ENCODE data around the gene CLIC4.
"Not testable (repeated sequence)": the region's sequence is repeated elsewhere in the genome, so short reads cannot be mapped to it uniquely, and the experiment has no call there.

The CLIC4 gene

DNA sequence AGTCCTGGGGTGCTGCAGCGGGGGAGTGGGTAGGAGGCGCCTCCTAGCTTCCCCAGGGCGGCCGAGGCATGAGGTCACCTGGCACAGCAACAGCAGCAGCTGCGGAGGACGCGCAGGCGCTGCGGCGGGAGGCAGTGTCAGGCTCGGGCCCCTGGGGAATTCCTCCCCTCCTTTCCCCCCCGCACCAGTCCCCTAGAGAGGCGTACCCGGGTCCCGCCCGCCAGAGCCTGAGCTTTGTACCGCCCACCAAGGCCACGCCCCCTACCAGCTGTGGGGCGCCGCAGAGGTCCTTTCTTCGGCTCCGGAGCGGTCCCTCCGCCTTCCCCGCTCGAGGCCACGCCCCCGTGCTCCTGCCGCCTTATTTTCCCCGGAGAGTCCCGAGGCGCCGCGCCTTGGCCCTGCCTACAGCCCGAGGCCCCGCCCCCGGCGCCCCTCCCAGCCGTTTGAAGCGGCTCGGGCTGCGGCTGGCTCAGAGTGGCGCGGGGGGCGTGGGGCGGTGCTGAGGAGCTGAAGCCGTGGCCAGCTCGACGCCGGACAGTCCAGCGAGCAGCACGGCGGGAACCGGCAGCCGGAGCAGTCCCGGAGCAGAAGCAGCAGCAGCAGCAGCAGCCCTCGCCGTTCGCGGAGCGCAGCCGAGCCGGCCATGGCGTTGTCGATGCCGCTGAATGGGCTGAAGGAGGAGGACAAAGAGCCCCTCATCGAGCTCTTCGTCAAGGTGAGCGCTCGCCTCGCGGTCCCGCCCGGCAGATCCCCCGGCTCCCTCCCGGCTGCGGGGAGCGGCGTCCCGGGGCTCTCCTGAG lies at the start of gene CLIC4:
Gene CLIC4, plus strand, starts transcription at position 537 of the 800 bp plus-strand sequence. Its CDS starts 107 bp downstream, at position 644.
- DNase-seq (ENCODE audit: low read depth in 2 of 2) = peak; percentile 99

DNA sequence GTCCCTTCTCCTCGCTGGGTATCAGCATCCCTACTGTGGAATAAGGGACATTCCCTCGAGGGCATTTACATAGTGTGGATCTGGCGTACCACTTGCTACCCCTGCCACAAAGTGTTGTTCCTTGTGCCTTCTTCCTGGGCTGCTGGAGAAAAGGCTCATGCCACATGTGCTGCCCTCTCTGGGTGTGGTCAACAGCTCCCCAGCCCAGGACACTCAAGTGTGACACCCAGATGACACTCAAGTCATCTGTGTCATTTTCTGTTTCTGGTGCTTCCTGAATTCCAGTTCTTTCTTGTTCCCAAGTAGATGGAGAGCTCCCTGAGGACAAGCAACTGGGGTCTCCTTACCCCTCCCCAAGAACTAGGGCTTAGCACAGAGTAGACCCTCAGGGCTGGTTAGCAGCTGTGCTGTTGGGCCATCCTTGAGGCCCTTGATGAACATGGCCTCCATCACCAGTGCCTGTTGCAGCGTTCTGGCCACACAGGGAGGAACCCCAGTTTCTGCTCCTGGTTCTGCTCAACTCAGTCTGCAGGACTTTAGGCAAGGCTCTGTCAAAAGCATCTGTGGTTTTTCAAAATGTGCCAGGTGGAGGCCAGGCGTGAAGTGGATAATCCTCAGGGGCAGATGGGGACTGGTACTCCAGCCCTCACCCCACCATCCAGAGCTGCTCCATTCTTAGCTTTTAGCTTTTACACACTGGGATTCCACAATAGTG lies 49.0 kb upstream of the CLIC4 start:
- DNase-seq (ENCODE audit: low read depth in 2 of 2) = no peak

DNA sequence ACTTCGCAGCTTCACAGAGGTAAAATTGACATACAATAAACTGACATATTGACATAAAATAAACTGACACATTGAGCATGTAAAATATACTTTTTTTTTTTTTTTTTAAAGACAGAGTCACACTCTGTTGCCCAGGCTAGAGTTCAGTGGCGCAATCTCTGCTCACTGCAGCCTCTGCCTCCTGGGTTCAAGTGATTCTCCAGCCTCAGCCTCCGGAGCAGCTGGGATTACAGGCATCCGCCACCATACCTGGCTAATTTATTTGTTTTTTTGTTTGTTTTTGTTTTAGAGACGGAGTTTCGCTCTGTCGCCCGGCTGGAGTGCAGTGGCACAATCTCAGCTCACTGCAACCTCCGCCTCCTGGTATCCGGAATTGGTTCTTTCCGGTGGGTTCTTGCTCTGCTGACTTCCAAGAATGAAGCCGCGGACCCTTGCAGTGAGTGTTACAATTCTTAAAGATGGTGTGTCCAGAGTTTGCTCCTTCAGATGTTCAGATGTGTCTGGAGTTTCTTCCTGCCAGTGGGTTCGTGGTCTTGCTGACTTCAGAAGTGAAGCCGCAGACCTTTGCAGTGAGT lies 48.4 kb upstream of the CLIC4 start:
- no peak for DNase-seq (ENCODE audit: low read depth in 2 of 2)

DNA sequence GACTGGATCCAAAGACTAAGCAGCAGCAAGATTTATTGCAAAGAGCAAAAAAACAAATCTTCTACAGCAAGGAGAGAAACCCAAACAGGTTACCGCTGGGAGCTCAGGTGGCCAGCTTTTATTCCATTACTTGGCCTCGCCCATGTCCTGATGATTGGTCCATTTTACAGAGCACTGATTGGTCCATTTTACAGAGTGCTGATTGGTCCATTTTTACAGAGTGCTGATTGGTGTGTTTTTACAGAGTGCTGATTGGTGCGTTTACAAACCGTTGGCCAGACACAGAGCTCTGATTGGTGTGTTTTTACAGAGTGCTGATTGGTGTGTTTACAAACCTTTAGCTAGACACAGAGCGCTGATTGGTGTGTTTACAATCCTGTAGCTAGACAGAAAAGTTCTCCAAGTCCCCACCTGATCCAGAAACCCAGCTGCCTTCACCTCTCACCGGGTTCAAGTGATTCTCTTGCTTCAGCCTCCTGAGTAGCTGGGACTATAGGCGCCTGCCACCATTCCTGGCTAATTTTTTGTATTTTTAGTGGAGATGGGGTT lies 47.7 kb upstream of the CLIC4 start:
- DNase-seq (ENCODE audit: low read depth in 2 of 2) = not testable (repeated sequence)

DNA sequence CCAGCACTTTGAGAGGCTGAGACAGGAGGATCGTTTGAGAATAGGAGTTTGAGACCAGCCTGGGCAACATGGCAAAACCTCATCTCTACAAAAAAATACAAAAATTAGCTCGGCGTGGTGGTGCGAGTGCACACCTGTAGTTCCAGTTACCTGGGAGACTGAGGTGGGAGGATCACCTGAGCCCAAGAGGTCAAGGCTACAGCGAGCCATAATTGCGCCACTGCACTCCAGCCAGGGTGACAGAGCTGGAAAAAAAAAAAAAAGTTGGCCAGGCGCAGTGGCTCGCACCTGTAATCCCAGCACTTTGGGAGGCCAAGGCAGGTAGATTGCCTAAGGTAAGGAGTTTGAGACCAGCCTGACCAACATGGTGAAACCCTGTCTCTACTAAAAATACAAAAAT lies 46.9 kb upstream of the CLIC4 start:
- DNase-seq (ENCODE audit: low read depth in 2 of 2) = not testable (repeated sequence)

DNA sequence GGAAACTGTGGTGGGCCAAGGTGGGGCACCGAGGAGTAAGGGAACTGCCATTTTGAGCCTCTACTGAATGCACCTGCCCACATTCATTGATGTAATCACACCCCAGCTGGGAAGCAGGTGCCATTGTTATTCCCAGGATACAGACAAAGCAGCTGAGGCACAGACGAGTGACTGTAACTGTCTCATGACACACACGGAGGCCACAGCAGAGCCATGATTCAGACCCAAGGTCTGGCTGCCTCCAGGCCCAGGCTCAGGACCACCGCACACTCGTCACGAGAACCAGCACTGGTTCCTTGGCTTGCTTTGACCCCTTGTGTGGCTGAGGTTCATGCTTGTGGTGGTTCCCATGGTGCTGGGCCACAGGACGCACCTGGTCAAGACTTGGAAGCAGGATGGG lies 45.6 kb upstream of the CLIC4 start:
- DNase-seq (ENCODE audit: low read depth in 2 of 2) = no peak

DNA sequence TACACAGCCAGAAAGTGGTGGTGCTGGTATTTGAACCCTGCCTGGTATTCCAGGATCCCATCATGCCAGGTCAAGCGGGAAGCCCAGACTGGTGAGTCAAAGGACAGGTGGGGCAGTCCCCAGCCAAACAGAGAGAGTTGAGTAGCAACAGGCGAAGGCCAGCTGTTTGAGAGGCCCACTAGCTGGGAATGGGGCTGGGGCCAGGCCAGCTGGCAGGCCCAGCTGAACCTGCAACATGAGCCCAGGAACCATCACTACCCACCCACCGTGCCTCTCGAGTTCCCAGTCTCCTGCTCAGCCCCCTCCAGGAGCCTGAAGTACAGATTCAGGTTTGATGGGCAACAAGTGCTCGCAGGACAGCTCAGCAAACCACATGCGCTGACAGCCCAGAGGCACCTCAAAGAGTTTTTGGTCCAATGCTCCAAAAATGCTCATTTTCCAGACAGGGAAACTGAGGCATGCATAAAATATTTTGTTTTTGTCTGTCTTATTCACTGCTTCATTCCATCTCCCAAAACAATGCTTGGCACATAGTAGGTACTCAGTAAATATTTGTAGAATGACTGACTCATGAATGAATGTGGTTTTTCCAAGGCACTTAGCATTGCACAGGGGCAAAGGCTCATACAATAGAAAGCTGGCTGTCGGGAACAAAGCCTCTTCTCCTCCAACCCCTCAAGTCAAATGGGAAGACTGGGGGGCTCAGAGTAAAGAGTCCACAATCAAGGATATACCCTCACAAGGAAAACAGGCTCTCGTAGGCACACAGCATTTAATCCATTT lies 42.5 kb upstream of the CLIC4 start:
- DNase-seq (ENCODE audit: low read depth in 2 of 2) = no peak

DNA sequence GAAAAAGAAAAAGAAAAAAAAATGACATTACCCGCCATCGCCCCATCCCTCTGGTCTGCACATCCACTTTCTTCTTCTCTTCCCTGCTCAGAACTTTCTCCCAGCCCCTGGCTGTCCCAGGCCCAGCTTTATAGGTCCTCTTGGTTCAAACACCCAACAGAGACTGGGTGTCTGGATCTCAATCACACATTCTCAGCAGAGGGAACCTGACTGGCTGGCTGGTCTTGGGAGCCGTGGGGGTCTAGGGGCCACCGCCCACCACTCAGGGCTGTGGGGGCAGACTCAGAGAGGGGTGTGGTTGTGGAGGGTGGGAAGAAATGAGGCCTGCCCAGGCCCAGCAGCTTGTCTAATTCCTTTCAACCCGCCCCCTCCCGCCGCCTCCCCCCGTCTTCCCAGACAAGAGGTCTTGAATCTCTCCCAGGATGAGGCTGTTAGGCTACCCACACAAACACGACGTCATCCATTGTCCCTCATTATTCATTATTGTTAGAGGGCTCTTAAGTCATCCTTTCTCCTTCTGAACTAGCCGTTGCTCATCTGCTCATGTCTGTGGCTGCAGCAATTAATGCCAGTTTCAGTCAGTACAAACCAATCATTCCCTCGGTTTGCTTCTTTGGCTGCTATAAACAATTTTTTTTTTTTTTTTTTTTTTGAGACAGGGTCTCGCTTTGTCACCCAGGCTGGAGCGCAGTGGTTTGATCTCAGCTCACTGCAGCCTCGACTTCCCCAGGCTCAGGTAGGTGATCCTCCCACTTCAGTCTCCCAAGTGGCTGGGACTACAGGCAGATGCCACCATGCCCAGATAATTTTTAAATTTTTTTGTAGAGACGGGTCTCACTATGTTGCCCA lies 40.6 kb upstream of the CLIC4 start:
- no peak for DNase-seq (ENCODE audit: low read depth in 2 of 2)

DNA sequence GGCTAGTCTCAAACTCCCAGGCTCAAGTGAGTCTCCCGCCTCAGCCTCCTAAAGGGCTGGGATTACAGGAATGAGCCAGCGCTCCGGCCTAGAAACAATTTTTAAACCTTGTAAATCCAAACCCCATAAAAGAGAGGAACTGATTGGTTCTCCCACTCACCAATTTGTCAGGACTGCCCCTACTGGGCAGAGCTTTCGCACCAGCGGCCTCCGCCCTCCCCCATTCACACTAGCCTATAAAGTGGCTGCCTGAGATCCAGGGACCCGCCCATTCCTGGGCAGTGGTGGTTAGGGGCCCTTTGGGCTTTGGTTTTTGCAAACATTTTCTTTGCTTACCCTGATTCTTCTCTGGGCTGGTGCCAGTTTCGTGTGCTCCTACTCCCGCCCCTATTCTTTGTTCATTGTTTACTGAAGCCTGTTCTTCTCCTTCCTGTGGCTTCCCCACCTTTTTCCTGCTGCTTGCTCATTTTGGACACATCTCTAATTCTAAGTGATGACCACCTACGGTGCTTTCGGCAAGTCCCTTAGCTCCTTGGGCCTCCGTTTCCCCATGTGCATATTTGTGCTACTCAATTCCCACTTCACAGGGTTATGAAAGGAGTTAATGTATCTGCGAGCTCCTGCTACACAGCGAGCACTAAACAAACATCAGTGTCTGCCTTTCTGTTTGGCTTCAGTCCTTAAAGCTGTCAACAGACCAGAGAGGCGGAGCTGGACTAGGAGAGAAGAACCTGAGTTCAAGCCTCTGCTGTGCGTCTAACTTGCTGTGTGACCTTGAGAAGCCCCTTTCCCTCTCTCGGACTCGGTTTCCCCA lies 39.8 kb upstream of the CLIC4 start:
- DNase-seq (ENCODE audit: low read depth in 2 of 2) = peak; percentile 10 to 25

DNA sequence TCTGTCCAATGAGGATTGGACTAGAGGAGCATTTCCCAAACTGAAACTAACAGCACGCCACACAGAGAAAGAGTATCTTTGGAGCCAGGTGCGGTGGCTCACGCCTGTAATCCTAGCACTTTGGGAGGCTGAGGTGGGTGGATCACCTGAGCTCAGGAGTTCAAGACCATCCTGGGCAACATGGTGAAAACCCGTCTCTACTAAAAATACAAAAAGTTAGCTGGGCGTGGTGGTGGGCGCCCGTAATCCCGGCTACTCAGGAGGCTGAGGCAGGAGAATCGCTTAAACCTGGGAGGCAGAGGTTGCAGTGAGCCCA lies 39.2 kb upstream of the CLIC4 start:
- DNase-seq (ENCODE audit: low read depth in 2 of 2) = not testable (repeated sequence)

DNA sequence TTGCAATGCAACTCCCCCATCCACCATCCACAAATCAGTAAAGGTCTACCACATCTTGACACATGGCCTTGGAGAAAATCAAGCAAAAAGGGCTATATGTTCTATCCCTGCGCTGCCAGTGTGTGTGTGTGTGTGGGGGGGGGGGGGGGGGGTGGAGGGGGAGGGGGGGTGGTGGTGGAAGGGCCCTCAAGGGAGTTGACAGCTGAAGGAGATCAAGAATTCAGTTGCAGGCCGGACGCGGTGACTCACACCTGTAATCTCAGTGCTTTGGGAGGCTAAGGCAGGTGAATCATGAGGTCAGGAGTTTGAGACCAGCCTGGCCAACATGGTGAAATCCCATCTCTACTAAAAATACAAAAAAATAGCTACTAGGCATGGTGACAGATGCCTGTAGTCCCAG lies 37.6 kb upstream of the CLIC4 start:
- no peak for DNase-seq (ENCODE audit: low read depth in 2 of 2)

DNA sequence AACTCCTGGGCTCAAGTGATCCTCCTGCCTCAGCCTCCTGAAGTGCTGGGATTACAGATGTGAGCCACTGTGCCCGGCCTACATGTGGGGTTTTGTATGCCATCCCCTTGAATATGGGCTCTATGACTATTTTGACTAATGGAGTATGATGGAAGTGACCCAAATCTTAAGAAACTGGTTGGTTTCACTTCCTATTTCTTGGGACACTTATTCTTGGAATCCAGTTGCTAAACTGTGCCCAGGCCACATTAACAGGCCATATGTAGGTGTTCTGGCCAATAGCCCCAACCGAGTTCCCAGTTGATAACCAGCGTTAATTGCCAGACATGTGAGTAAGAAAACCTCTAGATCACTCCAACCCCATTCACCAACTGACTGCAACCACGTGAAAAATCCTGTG lies 36.3 kb upstream of the CLIC4 start:
- DNase-seq (ENCODE audit: low read depth in 2 of 2) = no peak

DNA sequence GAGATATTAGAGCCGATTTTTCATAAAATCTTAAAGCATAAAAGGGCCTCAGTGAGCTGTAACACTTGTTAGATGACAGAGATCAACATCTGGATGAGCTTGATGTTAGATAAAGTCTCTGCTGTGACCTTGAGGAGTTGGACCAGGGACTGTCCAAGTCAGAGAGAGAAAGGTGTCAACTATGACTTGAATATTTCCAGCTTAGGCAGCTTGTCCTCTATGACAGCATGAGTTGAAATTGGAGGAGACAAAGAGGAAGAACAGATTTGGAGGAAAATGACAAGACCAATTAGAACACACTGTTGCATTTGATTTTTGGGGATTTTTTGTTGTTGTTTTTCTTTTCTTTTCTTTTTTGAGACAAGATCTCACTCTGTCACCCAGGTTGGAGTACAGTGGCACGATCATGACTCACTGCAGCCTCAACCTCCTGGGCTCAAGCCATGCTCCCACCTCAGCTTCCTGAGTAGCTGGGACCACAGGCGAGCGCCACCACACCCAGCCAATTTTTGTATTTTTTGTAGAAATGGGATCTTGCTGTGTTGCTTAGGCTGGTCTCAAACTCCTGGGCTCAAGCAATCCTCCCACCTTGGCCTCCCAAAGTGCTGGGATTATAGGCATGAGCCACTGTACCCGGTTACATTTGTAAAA lies 35.3 kb upstream of the CLIC4 start:
- no peak for DNase-seq (ENCODE audit: low read depth in 2 of 2)

DNA sequence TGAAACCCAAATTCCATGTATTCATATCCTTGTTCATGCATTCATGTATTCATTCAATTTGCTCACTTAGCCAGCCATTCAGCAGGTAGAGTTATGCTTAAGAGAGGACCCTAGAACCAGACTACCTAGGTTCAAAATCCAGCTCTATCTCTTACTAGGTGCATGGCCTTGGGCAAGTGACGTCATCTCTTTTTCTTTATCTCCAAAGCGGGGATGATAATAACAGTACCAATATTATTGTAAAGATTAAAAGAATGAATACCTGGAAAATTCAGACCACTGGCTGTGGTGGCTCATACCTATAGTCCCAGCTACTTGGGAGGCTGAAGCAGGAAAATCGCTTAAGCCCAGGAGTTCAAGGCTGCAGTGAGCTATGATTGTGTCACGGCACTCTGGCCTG lies 33.9 kb upstream of the CLIC4 start:
- no peak for DNase-seq (ENCODE audit: low read depth in 2 of 2)

DNA sequence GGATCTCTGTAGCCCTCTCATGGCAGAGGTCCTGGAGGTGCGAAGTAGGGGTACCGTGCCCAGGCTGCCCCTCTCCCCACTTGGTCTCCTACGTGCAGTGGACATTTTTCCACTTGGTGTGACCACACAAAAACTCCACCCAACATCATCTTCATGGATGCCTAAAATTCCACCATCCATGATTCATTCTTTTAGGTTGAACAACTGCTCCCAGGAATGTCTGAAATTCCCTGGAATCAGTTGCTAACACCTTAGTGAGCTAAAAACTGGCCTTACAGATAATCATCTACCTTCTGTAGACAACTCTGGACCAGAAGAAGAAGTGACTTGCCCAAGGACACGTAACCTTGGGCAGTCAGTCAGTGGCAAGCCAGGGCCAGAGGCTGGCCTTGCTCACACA lies 32.1 kb upstream of the CLIC4 start:
- DNase-seq (ENCODE audit: low read depth in 2 of 2) = no peak

DNA sequence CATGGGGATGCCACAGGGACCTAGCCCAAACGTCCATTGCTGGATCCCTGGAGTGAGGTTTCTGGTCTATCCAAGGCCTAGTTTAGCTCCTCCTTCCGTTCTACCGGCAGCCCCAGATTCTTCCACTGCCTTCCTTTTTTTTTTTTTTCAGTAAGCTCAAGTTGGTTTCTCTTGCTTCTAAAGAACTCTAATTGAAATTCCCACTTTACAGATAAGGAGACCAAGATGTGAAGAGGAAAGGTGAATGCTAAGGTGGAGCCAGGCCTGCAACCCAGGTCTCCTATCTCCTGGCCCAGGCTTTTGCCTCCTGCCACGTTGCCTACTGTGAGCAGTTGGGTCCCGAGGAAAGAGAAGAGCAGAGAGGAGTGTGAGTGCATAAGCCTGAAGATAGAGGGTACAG lies 31.5 kb upstream of the CLIC4 start:
- DNase-seq (ENCODE audit: low read depth in 2 of 2) = no peak

DNA sequence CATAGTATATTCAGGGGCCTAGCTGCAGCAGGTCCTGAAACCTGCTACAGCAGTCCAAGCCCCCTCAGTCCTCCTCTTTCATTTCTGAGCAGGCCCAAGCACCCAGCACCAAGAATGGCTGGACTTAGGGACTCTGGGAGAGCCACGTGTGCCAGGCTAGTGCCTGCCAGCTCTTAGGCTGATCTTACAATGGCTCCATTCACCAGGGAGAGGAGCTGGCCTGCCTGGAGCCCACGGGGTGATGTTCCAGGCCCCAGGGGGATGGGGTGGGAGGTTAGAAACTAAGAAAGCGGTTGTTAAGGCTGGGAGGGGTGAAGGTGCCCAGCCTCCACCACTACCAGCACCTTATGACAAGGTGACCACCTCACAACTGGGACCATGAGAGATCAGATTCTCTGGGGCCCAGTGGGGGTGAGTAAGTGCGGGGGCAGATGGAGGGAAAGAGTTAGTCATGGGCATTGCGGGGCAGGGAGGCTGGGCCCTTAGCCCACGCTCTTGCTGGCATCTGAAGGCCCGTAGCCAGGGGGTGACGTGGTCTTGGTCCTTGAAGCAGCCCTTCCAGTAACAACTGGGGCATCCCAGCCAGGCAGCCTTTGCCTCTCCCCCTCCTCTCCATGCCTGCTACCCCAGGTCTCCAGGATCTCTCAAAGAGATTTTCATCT lies 30.3 kb upstream of the CLIC4 start:
- peak; percentile 22 to 25 for DNase-seq (ENCODE audit: low read depth in 2 of 2)

DNA sequence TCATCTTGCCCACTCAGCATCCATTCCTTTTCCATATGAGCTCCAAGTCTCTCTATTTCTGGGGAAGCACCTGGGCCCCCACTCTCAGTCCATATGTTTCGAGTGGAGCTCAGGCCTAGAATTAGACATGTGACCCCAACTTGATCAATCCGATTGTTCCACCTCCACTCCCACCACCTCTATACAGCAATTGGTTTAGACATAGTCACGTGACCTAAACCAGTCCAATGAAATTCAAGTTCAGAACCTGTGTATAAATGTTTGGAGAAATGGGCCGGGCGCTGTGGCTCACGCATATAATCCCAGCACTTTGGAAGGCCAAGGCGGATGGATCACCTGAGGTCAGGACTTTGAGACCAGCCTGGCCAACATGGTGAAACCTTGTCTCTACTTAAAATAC lies 29.6 kb upstream of the CLIC4 start:
- no peak for DNase-seq (ENCODE audit: low read depth in 2 of 2)

Data from stimulated activated CD4-positive, alpha-beta T cell treated with anti-CD3 and anti-CD28 coated beads, Interleukin-4, amount 100 ng/mL, for 48 hours (primary cell).